ENCODE results near the gene SCAMP3.
"Not testable (repeated sequence)": the region's sequence is repeated elsewhere in the genome, so short reads cannot be mapped to it uniquely, and the experiment has no call there.

SCAMP3 gene

DNA sequence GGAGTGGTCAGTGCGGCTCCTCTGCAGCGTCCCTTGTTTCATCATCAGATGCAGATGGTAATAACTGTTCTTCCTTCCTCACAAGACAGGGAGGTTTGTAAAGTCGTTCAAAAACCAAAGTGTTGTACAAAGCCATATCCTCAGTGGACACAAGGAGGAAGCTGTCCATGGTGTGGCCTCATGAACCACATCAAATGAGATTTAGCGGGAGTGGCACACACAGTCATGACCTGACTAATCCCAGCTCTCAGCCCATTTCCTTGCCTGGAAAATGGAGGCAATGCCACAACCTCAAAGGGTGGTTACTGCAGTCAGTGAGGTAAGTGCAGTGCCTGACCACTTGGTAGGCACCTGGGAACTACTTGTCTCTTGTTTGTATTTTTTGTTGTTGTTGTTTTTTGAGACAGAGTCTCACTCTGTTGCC is 20.3 kb downstream of the SCAMP3 start:
- in situ Hi-C loops (cut with HindIII; ENCODE audit: low pct_ligation_motif_present, low sequenced_read_pairs): no loop called here
- TF ChIP-seq, protein P1, sequence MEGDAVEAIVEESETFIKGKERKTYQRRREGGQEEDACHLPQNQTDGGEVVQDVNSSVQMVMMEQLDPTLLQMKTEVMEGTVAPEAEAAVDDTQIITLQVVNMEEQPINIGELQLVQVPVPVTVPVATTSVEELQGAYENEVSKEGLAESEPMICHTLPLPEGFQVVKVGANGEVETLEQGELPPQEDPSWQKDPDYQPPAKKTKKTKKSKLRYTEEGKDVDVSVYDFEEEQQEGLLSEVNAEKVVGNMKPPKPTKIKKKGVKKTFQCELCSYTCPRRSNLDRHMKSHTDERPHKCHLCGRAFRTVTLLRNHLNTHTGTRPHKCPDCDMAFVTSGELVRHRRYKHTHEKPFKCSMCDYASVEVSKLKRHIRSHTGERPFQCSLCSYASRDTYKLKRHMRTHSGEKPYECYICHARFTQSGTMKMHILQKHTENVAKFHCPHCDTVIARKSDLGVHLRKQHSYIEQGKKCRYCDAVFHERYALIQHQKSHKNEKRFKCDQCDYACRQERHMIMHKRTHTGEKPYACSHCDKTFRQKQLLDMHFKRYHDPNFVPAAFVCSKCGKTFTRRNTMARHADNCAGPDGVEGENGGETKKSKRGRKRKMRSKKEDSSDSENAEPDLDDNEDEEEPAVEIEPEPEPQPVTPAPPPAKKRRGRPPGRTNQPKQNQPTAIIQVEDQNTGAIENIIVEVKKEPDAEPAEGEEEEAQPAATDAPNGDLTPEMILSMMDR (IDR thresholded peaks at IDR 0.05; ENCODE audit: low read depth, low read length, missing control alignments): no peak
- no peak overlapping the region for H3K4me3 ChIP-seq (ENCODE audit: low read depth, low read length)
- no peak for DNase-seq
- H3K27ac ChIP-seq: no peak overlapping the region
- H3K27me3 ChIP-seq (replicated peaks): no peaks in the 10 kb centered on the region
- peaks cover 8% of the 10 kb centered on the region for H3K36me3 ChIP-seq (replicated peaks)

DNA sequence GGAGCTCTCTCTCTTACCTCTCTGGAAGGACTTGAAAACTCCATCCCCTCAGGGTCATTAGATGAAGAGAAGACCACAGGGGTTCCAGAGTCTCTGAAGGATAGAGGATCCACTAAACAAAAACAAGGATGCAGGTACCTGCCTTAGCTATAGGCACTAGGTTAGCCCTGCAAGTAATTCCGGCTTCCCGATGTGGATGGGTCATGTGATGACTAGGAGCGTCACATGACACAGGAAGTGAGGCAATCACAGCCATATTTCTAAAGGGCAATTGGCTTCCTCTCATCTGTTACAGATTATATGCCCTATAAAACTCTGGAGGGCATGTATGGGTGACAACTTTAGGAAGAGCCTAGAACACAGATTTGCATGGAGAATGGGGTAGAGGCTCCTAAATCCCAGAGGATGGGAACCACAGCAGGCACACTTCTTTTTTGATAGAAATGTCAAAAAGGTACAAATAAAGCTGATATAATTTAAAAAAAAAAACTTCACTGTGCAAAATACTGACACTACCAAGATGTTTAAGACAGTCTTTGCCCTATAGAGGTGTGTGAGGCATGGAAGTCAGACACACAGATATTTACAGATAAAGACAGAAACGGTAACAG is 21.0 kb downstream of the SCAMP3 start:
- peak overlapping the region; percentile 50 for H3K27ac ChIP-seq
- H3K27me3 ChIP-seq (replicated peaks): no peaks in the 10 kb centered on the region
- in situ Hi-C loops (cut with HindIII; ENCODE audit: low pct_ligation_motif_present, low sequenced_read_pairs): no loop called here
- peak; percentile 75 for DNase-seq
- peaks cover 9% of the 10 kb centered on the region for H3K36me3 ChIP-seq (replicated peaks)
- TF ChIP-seq, protein P1 (IDR thresholded peaks at IDR 0.05; ENCODE audit: low read depth, low read length, missing control alignments): no peak
- peak overlapping the region; percentile 59 for H3K4me3 ChIP-seq (ENCODE audit: low read depth, low read length)

DNA sequence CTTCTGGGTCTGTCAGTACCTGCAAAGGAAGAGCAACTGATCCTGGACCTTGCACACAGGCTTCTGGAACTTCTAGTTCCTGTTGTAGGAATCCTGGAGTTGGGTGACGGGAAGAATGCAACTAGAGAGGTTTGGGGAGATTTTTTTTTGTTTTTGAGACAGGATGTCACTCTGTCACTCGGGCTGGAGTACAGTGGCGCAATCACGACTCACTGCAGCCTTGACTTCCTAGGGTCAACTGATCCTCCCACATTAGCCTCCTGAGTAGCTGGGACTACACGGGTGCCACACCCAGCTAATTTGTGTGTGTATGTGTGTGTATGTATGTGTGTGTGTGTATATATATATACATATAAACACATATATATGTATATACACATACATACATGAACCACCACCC is 25.7 kb downstream of the SCAMP3 start:
- no peak overlapping the region for H3K4me3 ChIP-seq (ENCODE audit: low read depth, low read length)

DNA sequence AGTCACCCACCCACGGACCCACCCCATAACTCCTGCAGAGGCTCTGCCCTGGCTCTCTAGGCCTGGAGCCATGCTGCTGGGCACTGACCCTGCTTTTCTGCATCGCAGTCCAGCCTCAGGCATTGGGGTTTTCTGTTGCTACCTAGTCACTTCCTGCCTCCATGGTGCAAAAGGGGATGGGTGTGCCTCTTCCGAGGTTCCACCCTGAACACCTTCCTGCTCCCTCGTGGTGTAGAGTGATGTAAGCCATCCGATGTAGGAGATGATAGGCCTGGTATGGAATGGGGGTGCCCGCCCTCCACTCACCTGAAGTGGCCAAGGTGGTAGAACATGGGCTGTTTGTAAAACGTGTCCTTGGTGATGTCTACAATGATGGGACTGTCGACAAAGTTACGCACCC is 26.8 kb downstream of the SCAMP3 start:
- H3K27me3 ChIP-seq (replicated peaks); H3K4me3 ChIP-seq (ENCODE audit: low read depth, low read length); in situ Hi-C loops (cut with HindIII; ENCODE audit: low pct_ligation_motif_present, low sequenced_read_pairs); DNase-seq; H3K27ac ChIP-seq: not testable (repeated sequence)
- peaks cover 12% of the 10 kb centered on the region for H3K36me3 ChIP-seq (replicated peaks)

More for the DNA sequence above, 25.7 kb downstream of the SCAMP3 start:
- in situ Hi-C loops (cut with HindIII; ENCODE audit: low pct_ligation_motif_present, low sequenced_read_pairs): no loop called here
- no peak for DNase-seq
- Histone ChIP-seq H3K36me3 (replicated peaks) (peaks cover 12% of the 10 kb centered on the region), H3K27ac (no peak overlapping the region), H3K27me3 (replicated peaks) (no peaks in the 10 kb centered on the region)
- TF ChIP-seq, protein P1 (IDR thresholded peaks at IDR 0.05; ENCODE audit: low read depth, low read length, missing control alignments): no peak

DNA sequence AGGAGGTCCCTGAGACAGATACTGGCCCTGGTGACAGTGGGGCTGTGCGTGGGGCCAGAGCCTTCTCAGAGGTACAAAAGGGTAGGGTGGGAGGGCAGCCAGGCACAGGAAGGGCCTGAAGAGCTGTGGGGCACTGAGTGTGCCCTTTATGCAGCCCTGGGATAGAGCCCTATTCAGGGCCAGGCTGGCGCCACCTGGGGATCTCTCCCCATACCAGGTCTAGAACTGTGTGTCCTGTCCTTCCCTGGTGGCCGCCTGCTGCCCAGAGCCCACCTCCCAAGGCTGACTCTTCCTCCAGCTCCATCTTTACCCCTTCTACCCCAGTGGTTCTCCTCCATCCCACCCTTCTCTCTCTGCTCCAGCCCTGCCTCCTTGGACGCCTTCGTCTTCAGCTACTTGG is 28.7 kb downstream of the SCAMP3 start:
- DNase-seq; H3K27ac ChIP-seq; H3K4me3 ChIP-seq (ENCODE audit: low read depth, low read length); H3K27me3 ChIP-seq (replicated peaks); in situ Hi-C loops (cut with HindIII; ENCODE audit: low pct_ligation_motif_present, low sequenced_read_pairs): not testable (repeated sequence)
- H3K36me3 ChIP-seq (replicated peaks): peaks cover 10% of the 10 kb centered on the region

DNA sequence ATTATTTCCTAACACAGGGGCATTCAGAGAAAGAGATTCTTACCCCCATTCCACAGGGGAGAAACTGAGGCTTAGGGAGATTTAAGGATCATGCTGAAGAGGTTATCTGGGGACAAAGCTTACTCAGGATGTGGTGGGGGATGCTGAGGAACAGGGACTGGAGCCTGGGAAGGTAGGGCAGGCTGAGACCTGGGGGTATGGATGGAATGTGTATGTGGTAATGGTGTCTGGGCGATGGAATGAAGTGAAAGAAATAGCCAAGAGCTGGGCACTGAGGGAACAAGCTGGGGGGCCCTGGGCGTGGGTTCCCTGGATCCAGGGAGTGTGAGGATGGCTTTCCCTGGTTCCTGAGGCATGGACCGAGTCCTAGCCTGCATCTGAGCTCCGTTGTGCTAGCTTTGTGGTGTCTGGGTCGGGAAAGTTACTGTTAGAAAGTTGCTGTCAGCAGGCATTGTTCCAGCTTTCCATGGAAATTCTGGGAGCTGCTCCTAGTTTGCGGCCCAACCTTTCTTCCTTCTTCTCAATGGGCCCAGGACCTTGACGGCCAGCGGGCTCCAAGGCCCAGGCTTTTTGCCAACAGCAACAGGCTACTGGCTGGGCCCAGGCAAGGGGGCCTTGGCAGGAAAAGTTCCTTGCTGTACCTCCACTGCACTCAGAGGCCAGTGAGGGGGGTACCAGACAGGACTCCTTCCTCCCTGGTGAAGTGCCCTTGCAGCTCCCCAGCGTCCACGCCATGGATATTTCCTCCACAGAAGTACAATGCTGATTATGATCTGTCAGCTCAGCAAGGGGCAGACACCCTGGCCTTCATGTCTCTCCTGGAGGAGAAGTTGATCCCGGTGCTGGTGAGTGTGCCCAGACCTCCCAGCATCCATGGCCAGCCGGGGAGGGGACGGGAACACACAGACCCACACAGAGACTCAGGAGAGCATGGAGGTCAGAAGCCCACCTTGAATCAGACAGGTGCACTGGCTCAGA is 29.9 kb downstream of the SCAMP3 start:
- H3K4me3 ChIP-seq (ENCODE audit: low read depth, low read length); DNase-seq; in situ Hi-C loops (cut with HindIII; ENCODE audit: low pct_ligation_motif_present, low sequenced_read_pairs); H3K27me3 ChIP-seq (replicated peaks); H3K27ac ChIP-seq; H3K36me3 ChIP-seq (replicated peaks): not testable (repeated sequence)

DNA sequence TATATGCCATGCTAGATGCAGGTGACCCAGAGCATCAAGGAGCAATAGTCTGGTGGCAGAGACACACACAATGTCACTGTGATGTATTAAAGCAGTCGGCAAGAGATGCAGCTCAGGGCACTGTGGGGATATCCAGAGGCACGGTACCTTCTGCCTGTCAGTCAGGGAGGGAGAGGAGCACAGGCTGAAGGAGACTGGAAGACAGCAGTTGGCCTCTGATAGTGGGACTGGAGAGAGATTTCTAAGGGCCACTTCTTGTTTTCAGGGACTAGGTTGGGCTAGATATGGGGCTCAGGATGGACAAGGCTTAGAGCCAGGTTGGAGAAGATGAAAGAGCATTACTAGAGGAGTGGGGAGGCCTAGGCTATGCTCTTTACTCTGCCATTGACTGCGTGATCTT is 30.9 kb downstream of the SCAMP3 start:
- H3K27ac ChIP-seq; DNase-seq; H3K36me3 ChIP-seq (replicated peaks); in situ Hi-C loops (cut with HindIII; ENCODE audit: low pct_ligation_motif_present, low sequenced_read_pairs); H3K4me3 ChIP-seq (ENCODE audit: low read depth, low read length); H3K27me3 ChIP-seq (replicated peaks): not testable (repeated sequence)

All from brain microvascular endothelial cell (primary cell).